Measurements from ENCODE around the gene KRTAP10-1. TPM values are rescaled to one million over a fixed set of nuclear protein-coding genes. Genes with fewer than 3 reads are reported as not detected.
"Not testable (repeated sequence)": the region's sequence is repeated elsewhere in the genome, so short reads cannot be mapped to it uniquely, and the experiment has no call there.

KRTAP10-1 gene
- polyA plus RNA-seq, 12 donors, result not detected

DNA sequence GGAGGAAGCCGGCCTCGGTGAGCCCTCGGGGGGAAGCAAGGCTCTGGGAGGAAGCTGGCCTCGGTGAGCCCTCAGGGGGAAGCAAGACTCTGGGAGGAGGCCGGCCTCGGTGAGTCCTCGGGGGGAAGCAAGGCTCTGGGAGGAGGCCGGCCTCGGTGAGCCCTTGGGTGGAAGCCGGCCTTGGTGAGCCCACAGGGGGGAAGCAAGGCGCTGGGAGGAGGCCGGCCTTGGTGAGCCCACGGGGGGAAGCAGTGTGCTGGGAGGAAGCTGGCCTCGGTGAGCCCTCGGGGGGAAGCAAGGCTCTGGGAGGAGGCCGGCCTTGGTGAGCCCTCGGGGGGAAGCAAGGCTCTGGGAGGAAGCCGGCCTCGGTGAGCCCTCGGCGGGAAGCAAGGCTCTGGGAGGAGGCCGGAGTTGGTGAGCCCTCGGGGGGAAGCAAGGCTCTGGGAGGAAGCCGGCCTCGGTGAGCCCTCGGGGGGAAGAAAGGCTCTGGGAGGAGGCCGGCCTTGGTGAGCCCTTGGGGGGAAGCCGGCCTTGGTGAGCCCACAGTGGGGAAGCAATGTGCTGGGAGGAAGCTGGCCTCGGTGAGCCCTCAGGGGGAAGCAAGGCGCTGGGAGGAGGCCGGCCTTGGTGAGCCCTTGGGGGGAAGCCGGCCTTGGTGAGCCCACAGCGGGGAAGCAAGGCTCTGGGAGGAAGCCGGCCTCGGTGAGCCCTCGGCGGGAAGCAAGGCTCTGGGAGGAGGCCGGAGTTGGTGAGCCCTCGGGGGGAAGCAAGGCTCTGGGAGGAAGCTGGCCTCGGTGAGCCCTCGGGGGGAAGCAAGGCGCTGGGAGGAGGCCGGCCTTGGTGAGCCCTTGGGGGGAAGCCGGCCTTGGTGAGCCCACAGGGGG, 36.7 kb downstream of the KRTAP10-1 start:
- DNase-seq, result not testable (repeated sequence)

- no peak for DNase-seq
Observed at GRCh38 chr21:44502171-44502958, 37.6 kb downstream of the KRTAP10-1 start.

GRCh38 chr21:44500111-44500510, 39.9 kb downstream of the KRTAP10-1 start:
- no peak for DNase-seq

DNA sequence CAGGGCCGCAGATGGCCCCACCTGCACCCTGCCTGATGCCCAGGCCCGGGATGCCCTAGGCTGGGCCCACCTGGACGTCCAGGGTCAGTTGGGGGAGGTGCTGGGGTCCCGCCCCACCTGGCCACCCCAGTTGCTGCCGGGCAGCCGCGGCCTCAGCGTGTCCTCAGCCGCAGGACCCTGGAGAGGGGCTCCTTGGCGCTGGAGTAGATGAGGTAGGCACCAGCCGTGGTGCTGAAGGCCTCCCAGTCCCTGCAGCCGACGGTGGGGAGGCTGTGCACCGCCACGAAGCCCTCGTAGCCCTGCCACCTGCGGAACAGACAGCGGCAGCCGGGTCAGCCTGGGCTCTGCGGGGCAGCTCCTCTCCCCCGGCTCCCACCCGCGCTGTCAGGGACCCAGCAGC, 40.4 kb downstream of the KRTAP10-1 start:
- no peak for DNase-seq

GRCh38 chr21:44499211-44499560, 40.8 kb downstream of the KRTAP10-1 start:
- DNase-seq, result no peak

GRCh38 chr21:44498280-44499210, 41.5 kb downstream of the KRTAP10-1 start:
- no peak for DNase-seq

DNA sequence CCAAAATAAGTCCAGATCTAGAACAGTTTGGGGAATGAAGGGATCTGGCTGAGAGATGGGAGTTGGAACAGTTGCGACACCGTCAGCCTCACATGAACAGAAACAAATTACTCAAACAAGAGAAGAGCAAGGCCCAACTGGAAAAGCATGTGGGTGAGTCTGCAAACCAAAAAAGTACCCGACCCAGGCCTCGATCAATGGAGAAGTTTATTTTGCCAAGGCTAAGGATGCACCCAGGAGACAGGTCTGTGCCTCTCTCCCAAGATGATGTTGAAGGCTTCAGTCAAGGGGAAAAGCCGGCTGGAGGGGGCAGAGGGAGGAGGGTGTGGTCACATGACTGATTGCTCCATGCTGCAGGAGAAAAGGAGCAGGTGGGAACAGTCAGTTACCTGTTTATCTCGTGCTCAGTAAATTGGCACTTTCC, 42.3 kb downstream of the KRTAP10-1 start:
- no peak for DNase-seq

DNA sequence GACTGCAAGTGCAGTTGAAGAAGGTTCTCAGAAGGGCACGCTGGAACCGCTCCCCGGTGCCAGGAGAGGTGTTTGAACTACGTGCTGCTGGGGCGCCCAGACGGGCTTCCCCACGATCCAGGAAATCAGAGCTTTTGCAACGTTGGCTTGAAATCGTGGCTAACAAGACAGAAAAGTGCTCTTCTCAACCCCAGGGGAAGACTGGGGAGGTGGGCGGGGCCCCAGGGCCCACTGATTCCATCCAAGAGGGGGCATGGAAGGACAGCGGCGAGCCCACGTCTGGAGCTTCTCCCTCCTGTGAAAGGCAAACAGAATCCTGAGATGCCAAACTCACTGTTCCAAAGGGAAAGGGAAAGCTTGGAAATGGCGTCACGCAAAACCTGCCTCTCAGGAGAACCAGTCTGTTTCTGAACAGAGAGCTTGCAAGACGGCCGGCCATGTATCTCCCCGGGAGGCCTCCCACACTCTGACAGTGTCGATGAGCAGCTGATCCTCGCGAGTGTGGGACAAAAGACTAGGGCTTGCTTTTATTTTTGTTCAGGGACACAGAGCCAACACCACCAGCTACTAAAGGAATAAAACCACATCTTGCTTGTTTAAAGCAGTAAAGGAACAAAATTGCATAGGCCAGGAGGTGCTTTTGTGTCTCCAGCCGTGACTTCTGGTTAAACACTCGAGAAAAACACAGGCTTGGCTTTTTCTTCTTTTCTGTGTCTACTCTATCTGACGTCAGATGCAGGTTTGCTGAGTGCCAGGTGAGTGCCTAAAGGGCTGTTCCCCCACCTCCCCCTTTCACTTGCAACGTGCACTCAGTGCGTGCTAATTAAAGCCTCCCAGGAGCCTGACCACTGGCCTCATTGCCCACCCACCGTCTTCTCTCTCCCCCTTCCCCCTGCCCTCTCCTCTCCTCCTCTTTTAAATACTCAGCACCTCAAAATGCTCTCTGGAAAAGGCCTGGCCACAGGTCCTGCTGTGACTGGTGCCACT, 43.1 kb downstream of the KRTAP10-1 start:
- DNase-seq, result no peak

GRCh38 chr21:44495611-44496563, 44.1 kb downstream of the KRTAP10-1 start:
- DNase-seq, result no peak

- DNase-seq, result no peak
Observed at GRCh38 chr21:44494956-44495355, 45.0 kb downstream of the KRTAP10-1 start.

DNA sequence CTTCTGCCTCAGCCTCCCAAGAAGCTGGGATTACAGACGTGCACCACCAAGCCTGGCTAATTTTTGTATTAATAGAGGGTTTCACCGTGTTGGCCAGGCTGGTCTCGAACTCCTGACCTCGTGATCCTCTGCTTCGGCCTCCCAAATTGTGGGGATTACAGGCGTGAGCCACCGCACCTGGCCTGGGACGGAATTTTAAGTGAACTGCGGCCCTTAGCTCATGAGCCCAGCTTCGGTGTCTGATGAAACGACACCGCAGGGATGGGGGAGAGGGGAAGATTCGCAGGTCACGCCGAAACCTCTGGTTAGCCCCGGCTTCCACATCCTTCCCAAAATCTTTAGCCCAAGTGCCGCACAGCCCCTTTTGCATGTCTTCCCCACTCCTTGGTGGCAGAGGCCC, 45.6 kb downstream of the KRTAP10-1 start:
- no peak for DNase-seq

DNA sequence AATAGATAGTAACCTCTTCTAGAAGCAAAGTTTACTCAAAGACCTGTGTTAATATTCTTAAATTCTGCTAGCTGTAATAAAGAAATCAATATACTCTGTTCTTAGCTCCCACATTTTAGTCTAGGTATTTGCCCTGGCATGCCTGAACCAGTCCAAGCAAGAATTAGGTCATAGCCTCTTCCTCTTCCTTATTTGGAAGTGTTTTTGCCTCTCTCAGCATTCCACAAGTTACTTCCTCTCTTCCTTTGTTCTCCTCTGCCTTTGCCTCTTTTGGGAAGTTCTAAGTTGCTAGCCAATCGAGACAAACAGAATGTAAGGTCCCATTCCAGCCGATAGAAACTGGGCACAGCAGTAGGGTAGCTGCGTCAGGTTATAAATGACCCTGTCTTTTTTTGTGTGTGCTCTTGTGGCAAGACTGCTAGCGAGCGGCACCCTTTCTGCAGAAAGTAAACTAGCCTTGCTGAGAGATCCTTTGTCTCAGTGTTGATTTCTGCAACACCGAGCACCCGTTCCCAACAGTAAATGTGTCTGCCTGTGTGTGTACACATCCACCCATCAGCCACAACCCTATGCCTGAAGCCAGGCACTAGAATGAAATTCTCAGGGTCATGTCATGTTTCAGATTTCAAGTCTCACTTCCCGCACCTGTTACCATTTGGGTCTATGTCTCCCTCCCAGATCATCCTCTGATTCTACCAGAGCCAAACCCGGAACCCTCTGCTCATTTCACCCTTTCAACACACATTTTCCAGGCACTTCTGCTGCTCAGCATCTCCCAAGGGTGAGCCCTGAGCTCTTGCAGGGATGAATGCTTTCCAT, 47.2 kb downstream of the KRTAP10-1 start:
- no peak for DNase-seq

DNA sequence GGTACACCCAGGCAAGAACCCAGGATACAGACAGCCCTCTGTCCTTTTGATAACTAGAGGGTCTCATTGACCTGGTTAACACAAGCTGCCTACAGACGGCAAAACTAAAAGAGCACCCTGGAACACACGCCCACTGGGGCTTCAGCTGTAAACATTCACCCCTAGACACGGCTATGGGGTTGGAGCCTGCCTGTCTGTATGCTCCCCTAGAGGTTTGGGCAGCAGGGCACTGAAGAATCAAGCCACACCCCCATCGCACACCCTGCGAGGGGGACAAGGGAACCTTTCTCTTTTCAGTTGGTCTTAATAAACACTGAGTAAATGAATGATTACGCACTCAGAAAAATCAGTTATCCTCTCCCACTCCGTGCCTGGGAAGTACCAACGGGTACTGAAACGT, 49.2 kb downstream of the KRTAP10-1 start:
- no peak for DNase-seq

DNA sequence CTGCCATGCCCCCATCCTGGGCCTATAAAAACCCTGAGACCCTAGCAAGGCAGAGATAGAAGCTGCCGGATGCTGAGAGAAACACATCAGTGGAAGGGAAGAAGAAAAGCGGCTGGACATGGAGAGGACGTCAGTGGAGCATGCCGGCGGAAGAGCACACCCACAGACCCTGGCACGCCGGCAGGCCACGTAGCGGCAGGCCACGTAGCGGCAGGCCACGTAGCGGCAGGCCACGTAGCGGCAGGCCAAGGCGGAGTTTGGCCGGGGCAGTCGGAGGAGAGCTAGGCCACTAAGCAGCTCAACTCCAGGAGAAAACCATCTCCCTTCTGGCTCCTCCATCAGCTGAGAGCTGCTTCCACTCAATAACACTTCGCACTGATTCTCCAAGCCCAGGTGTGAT, 49.6 kb downstream of the KRTAP10-1 start:
- no peak for DNase-seq

GRCh38 chr21:44489962-44490361, 50.0 kb downstream of the KRTAP10-1 start:
- DNase-seq, result no peak
